ENCODE results near the gene UROD. TPM values are rescaled to one million over a fixed set of nuclear protein-coding genes. Genes with fewer than 3 reads are reported as not detected.
A peak's percentile ranks its signal among the peaks of the same experiment; 100 is the strongest.
"Not testable (repeated sequence)": the region's sequence is repeated elsewhere in the genome, so short reads cannot be mapped to it uniquely, and the experiment has no call there.

Gene UROD
- total RNA-seq, 4 donors from 2014 or later, result 45.4 to 65.9 (median 57.2) TPM

GRCh38 chr1:44995467-44996238 is 16.4 kb upstream of the UROD start:
- DNase-seq (ENCODE audit: low spot score in 2 of 2), result no peak
- TF ChIP-seq CTCF (IDR thresholded peaks at IDR 0.05) (no peak), POLR2AphosphoS5 (IDR thresholded peaks at IDR 0.05) (no peak), EP300 (IDR thresholded peaks at IDR 0.05) (no peak), POLR2A (IDR thresholded peaks at IDR 0.05) (no peak)
- no peak overlapping the region for H3K4me3 ChIP-seq
- 96% methylated on average over 7 of the region's 7 CpGs for WGBS
- peaks cover under 1% of the 10 kb centered on the region for H3K4me1 ChIP-seq
- H3K27ac ChIP-seq, result no peak overlapping the region
- no peaks in the 10 kb centered on the region for H3K27me3 ChIP-seq
- H3K9me3 ChIP-seq, result no peaks in the 10 kb centered on the region
- H3K36me3 ChIP-seq, result no peaks in the 10 kb centered on the region

- WGBS, result 79% methylated on average over 3 of the region's 3 CpGs
- no peak for TF ChIP-seq CTCF (IDR thresholded peaks at IDR 0.05)
- TF ChIP-seq EP300 (IDR thresholded peaks at IDR 0.05), result no peak
- no peak for TF ChIP-seq POLR2A (IDR thresholded peaks at IDR 0.05)
- no peak for TF ChIP-seq POLR2AphosphoS5 (IDR thresholded peaks at IDR 0.05)
- no peak overlapping the region for H3K27ac ChIP-seq
- no peaks in the 10 kb centered on the region for H3K9me3 ChIP-seq
- H3K4me3 ChIP-seq, result no peak overlapping the region
- H3K27me3 ChIP-seq, result no peaks in the 10 kb centered on the region
- no peak for DNase-seq (ENCODE audit: low spot score in 2 of 2)
- peaks cover 27% of the 10 kb centered on the region for H3K36me3 ChIP-seq
- H3K4me1 ChIP-seq, result peaks cover 7% of the 10 kb centered on the region
These were observed 12.8 kb upstream of the UROD start for GRCh38 chr1:44999232-44999631.

- H3K4me3 ChIP-seq, result no peak overlapping the region
- WGBS, result 60% methylated on average over 7 of the region's 7 CpGs
- H3K9me3 ChIP-seq, result no peaks in the 10 kb centered on the region
- peaks cover 7% of the 10 kb centered on the region for H3K4me1 ChIP-seq
- H3K27me3 ChIP-seq, result no peaks in the 10 kb centered on the region
- no peak for TF ChIP-seq CTCF (IDR thresholded peaks at IDR 0.05)
- no peak for TF ChIP-seq EP300 (IDR thresholded peaks at IDR 0.05)
- TF ChIP-seq POLR2AphosphoS5 (IDR thresholded peaks at IDR 0.05), result no peak
- no peak for TF ChIP-seq POLR2A (IDR thresholded peaks at IDR 0.05)
- peak overlapping the region; percentile 22 for H3K27ac ChIP-seq
- no peak for DNase-seq (ENCODE audit: low spot score in 2 of 2)
- peaks cover 45% of the 10 kb centered on the region for H3K36me3 ChIP-seq
These were observed 11.0 kb upstream of the UROD start for GRCh38 chr1:45001011-45001481.

- H3K4me3 ChIP-seq; H3K9me3 ChIP-seq; H3K4me1 ChIP-seq; DNase-seq (ENCODE audit: low spot score in 2 of 2); H3K27me3 ChIP-seq: not testable (repeated sequence)
- Histone ChIP-seq H3K27ac (peak overlapping the region; percentile 22), H3K36me3 (peaks cover 50% of the 10 kb centered on the region)
- 86% methylated on average over 8 of the region's 8 CpGs for WGBS
These were observed 10.5 kb upstream of the UROD start for GRCh38 chr1:45001576-45001975.

- peaks cover 64% of the 10 kb centered on the region for H3K36me3 ChIP-seq
- no peaks in the 10 kb centered on the region for H3K27me3 ChIP-seq
- 86% methylated on average over 13 of the region's 17 CpGs for WGBS
- no peak overlapping the region for H3K27ac ChIP-seq
- no peaks in the 10 kb centered on the region for H3K9me3 ChIP-seq
- peaks cover 7% of the 10 kb centered on the region for H3K4me1 ChIP-seq
- H3K4me3 ChIP-seq, result no peak overlapping the region
- no peak for DNase-seq (ENCODE audit: low spot score in 2 of 2)
- no peak for TF ChIP-seq CTCF (IDR thresholded peaks at IDR 0.05)
- TF ChIP-seq EP300 (IDR thresholded peaks at IDR 0.05), result no peak
- TF ChIP-seq POLR2A (IDR thresholded peaks at IDR 0.05), result no peak
- no peak for TF ChIP-seq POLR2AphosphoS5 (IDR thresholded peaks at IDR 0.05)
These were observed 9.1 kb upstream of the UROD start for GRCh38 chr1:45002650-45003645.
